Neuronal stem cell (in vitro differentiated cells): ENCODE measurements around the gene ELOVL6.

Experiments used
- DNase-seq: peaks from one replicate; pipeline ENCODE4 v3.0.0-alpha.2; 2013; ENCODE audit warnings: low spot score
- H2AFZ ChIP-seq: one replicate; pipeline ENCODE4 v1.6.1; 2013; ENCODE audit warnings: mild to moderate bottlenecking, low read length, inconsistent platforms
- H2AK5ac ChIP-seq: 2 replicates; pipeline ENCODE4 v1.6.1; 2013; ENCODE audit warnings: low read depth, mild to moderate bottlenecking, inconsistent platforms, low read length, moderate library complexity, mixed read lengths
- H2BK120ac ChIP-seq: 2 replicates; pipeline ENCODE4 v1.6.1; 2013; ENCODE audit warnings: low read depth, mild to moderate bottlenecking, inconsistent platforms, low read length, moderate library complexity, mixed read lengths
- H2BK12ac ChIP-seq: one replicate; pipeline ENCODE4 v1.6.1; 2013; ENCODE audit warnings: low read length, inconsistent platforms
- H2BK15ac ChIP-seq: 2 replicates; pipeline ENCODE4 v1.6.1; 2013; ENCODE audit warnings: mild to moderate bottlenecking, low read length, inconsistent platforms, mixed read lengths
- H2BK5ac ChIP-seq: one replicate; pipeline ENCODE4 v1.6.1; 2013; ENCODE audit warnings: inconsistent platforms, mild to moderate bottlenecking, low read length, moderate library complexity
- H3K14ac ChIP-seq: one replicate; pipeline ENCODE4 v1.6.1; 2013; ENCODE audit warnings: low read length, inconsistent platforms
- H3K18ac ChIP-seq: 2 replicates; pipeline ENCODE4 v1.6.1; 2013; ENCODE audit warnings: low read length, inconsistent platforms
- H3K23ac ChIP-seq: 2 replicates; pipeline ENCODE4 v1.6.1; 2013; ENCODE audit warnings: low read depth, mild to moderate bottlenecking, mixed read lengths, low read length, inconsistent platforms; ENCODE audit not compliant: poor library complexity
- H3K27ac ChIP-seq: replicated peaks from 3 replicates; pipeline ENCODE4 v1.5.1; 2013; ENCODE audit warnings: low read length, inconsistent platforms
- H3K27me3 ChIP-seq, 3 experiments: 2 replicates each; pipeline ENCODE4 v1.6.1; 2013; ENCODE audit warnings: low read length in 3 of 3, mild to moderate bottlenecking in 2 of 3, inconsistent platforms in 1 of 3, low read depth in 1 of 3, mixed read lengths in 1 of 3, moderate library complexity in 1 of 3; ENCODE audit not compliant: control insufficient read depth in 3 of 3, insufficient read depth in 3 of 3
- H3K36me3 ChIP-seq, 2 donors: replicated peaks in 1 of 2; 2 replicates each; pipeline ENCODE4 v1.6.1; 2013; ENCODE audit warnings: low read length in 2 of 2; ENCODE audit not compliant: control insufficient read depth in 2 of 2, insufficient read depth in 2 of 2
- H3K4ac ChIP-seq: 2 replicates; pipeline ENCODE4 v1.6.1; 2013; ENCODE audit warnings: inconsistent platforms, mild to moderate bottlenecking, low read length, moderate library complexity
- H3K4me1 ChIP-seq, 2 donors: 1 replicate in 1 of 2; 2 replicates in 1 of 2; pipeline ENCODE4 v1.6.1; 2013; ENCODE audit warnings: low read length in 2 of 2, low read depth in 1 of 2; ENCODE audit not compliant: control insufficient read depth in 2 of 2, insufficient read depth in 1 of 2
- H3K4me2 ChIP-seq: one replicate; pipeline ENCODE4 v1.6.1; 2013; ENCODE audit warnings: mild to moderate bottlenecking, low read length, inconsistent platforms; ENCODE audit not compliant: insufficient read depth, poor library complexity, severe bottlenecking
- H3K4me3 ChIP-seq, 2 donors: 2 replicates each; pipeline ENCODE4 v1.5.1; 2013; ENCODE audit warnings: low read length in 2 of 2, mild to moderate bottlenecking in 2 of 2, inconsistent platforms in 1 of 2, moderate library complexity in 1 of 2
- H3K79me1 ChIP-seq: one replicate; pipeline ENCODE4 v1.6.1; 2013; ENCODE audit warnings: low read depth, mild to moderate bottlenecking, inconsistent platforms, low read length, moderate library complexity
- H3K9ac ChIP-seq: one replicate; pipeline ENCODE4 v1.6.1; 2013; ENCODE audit warnings: mild to moderate bottlenecking, low read depth, low read length, inconsistent platforms; ENCODE audit not compliant: poor library complexity
- H3K9me3 ChIP-seq, 2 donors: replicated peaks in 1 of 2; 2 replicates each; pipeline versions ENCODE3 to v1.6.1; 2013; ENCODE audit warnings: low read length in 2 of 2, mild to moderate bottlenecking in 2 of 2, inconsistent platforms in 1 of 2, low read depth in 1 of 2, mixed read lengths in 1 of 2, moderate library complexity in 1 of 2; ENCODE audit not compliant: control insufficient read depth in 2 of 2, insufficient read depth in 1 of 2
- H4K8ac ChIP-seq: one replicate; pipeline ENCODE4 v1.6.1; 2013; ENCODE audit warnings: low read depth, mild to moderate bottlenecking, inconsistent platforms, low read length, moderate library complexity
- H4K91ac ChIP-seq: one replicate; pipeline ENCODE4 v1.6.1; 2013; ENCODE audit warnings: low read length, low read depth, mild to moderate bottlenecking, inconsistent platforms; ENCODE audit not compliant: poor library complexity
- WGBS, 2 donors: extraction: QIAGEN DNeasy Blood & Tissue Kit; methylation state at CpG; one replicate each; pipeline ENCODE4 v1.1.7; 2013; ENCODE audit warnings: missing lambda C conversion rate in 2 of 2, mixed read lengths in 1 of 2; ENCODE audit not compliant: insufficient read length in 2 of 2, insufficient replicate concordance in 1 of 2; ENCODE audit errors: extremely low coverage in 2 of 2; 5-methylcytosine and 5-hydroxymethylcytosine counted together

Gene ELOVL6

GRCh38 chr4:110108960-110109359 lies 89.5 kb downstream of the ELOVL6 start:
- H2BK12ac ChIP-seq = no peak overlapping the region
- peaks cover 0 to 4% of the 10 kb centered on the region in 2 donors for H3K4me1 ChIP-seq
- no peak overlapping the region for H2AFZ ChIP-seq
- no peak overlapping the region for H2BK120ac ChIP-seq
- H2AK5ac ChIP-seq = no peak overlapping the region
- no CpG with 5 or more reads among the region's 1 CpG for WGBS, 2 donors
- peaks cover 9 to 75% of the 10 kb centered on the region in 2 donors for H3K36me3 ChIP-seq
- H3K18ac ChIP-seq = no peak overlapping the region
- H3K4me2 ChIP-seq = no peak overlapping the region
- H3K23ac ChIP-seq = no peak overlapping the region
- no peak overlapping the region for H4K91ac ChIP-seq
- H3K27me3 ChIP-seq = no peaks in the 10 kb centered on the region
- H3K9me3 ChIP-seq = peaks cover 0 to 2% of the 10 kb centered on the region in 2 donors
- H3K4me3 ChIP-seq = no peak overlapping the region
- H3K4ac ChIP-seq = no peak overlapping the region
- H3K9ac ChIP-seq = no peak overlapping the region
- no peak for DNase-seq
- H2BK15ac ChIP-seq = no peak overlapping the region
- no peak overlapping the region for H3K27ac ChIP-seq
- no peak overlapping the region for H4K8ac ChIP-seq
- no peaks in the 10 kb centered on the region for H3K79me1 ChIP-seq
- H2BK5ac ChIP-seq = no peak overlapping the region
- H3K14ac ChIP-seq = no peak overlapping the region

DNA sequence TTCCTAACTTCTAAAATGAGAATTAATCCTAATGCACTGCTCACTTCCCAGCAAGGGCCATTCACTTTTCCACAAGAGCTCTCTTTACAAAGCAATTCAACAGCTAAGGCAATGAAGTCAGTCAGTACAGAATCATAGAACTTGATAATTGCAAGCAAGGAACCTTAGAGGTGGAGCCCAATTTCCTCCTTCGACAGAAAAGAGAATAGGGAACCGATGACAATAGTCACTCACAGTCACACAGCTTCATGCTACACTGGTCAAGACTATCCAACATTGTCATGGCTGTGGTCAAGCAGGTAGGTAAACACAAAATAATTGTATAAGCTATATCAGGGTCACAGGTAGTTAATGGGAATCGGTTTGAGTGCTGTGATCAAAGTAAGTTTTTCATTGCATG lies 90.0 kb downstream of the ELOVL6 start:
- WGBS, 2 donors = no CpG with 5 or more reads among the region's 3 CpGs

DNA sequence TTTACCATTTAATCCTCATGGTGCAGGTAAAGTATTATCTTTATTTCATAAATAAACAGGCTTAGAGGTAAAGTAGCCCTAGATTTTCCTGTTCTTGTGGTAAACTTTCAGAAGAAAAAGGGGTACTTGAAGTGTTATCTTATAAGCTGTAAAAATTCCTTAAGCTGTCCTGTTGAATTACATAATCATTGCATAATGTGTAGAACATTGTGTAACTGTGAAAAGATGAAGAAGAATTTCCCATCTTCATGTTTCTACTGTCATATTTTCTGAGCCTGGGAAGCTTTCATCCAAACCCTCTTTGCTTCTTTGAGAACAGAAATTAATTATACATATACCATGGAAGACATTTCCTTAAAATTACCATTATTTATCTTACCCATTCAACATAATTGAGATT lies 90.5 kb downstream of the ELOVL6 start:
- Histone ChIP-seq H2BK15ac (no peak overlapping the region), H3K9ac (no peak overlapping the region), H3K27ac (no peak overlapping the region), H3K9me3 (peaks cover 0 to 2% of the 10 kb centered on the region in 2 donors), H2BK120ac (no peak overlapping the region), H2BK5ac (no peak overlapping the region), H3K79me1 (no peaks in the 10 kb centered on the region), H3K14ac (no peak overlapping the region), H3K4ac (no peak overlapping the region), H4K91ac (no peak overlapping the region), H4K8ac (no peak overlapping the region), H2AFZ (no peak overlapping the region), H3K36me3 (peaks cover 9 to 78% of the 10 kb centered on the region in 2 donors), H2AK5ac (no peak overlapping the region), H3K4me3 (no peak overlapping the region), H2BK12ac (no peak overlapping the region), H3K4me2 (no peak overlapping the region), H3K18ac (no peak overlapping the region), H3K4me1 (peaks cover 0 to 4% of the 10 kb centered on the region in 2 donors), H3K23ac (no peak overlapping the region), H3K27me3 (no peaks in the 10 kb centered on the region)
- no peak for DNase-seq

More for the DNA sequence above, 90.0 kb downstream of the ELOVL6 start:
- peaks cover 9 to 75% of the 10 kb centered on the region in 2 donors for H3K36me3 ChIP-seq
- no peak overlapping the region for H2AK5ac ChIP-seq
- H3K9me3 ChIP-seq = peaks cover 0 to 2% of the 10 kb centered on the region in 2 donors
- no peak overlapping the region for H3K23ac ChIP-seq
- peaks cover 0 to 4% of the 10 kb centered on the region in 2 donors for H3K4me1 ChIP-seq
- no peak overlapping the region for H3K4me2 ChIP-seq
- no peak overlapping the region for H3K4ac ChIP-seq
- H3K9ac ChIP-seq = no peak overlapping the region
- H3K4me3 ChIP-seq = no peak overlapping the region
- no peak overlapping the region for H3K14ac ChIP-seq
- no peak overlapping the region for H2AFZ ChIP-seq
- H3K27ac ChIP-seq = no peak overlapping the region
- no peak overlapping the region for H3K18ac ChIP-seq
- no peak overlapping the region for H2BK15ac ChIP-seq
- H2BK12ac ChIP-seq = no peak overlapping the region
- H3K79me1 ChIP-seq = no peaks in the 10 kb centered on the region
- H2BK120ac ChIP-seq = no peak overlapping the region
- DNase-seq = no peak
- no peak overlapping the region for H2BK5ac ChIP-seq
- no peak overlapping the region for H4K8ac ChIP-seq
- no peaks in the 10 kb centered on the region for H3K27me3 ChIP-seq
- H4K91ac ChIP-seq = no peak overlapping the region

DNA sequence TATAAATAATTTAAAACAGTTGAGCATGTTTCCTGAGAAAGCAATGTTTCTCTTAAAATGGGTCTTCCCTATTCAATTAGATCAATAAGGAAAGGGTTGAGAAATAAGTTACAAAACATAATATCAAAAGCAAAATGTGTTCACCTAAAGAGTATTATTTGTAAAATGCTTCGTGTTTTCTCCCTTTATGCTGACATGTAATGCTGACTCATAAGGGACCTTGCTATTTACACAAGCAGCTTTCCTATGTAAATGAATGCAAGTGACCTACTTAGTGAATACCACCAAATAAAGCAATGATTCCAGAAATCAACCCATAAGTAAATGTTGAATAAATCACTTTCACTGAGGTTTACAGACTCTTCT lies 91.5 kb downstream of the ELOVL6 start:
- Histone ChIP-seq H4K8ac (no peak overlapping the region), H3K36me3 (peaks cover 6 to 77% of the 10 kb centered on the region in 2 donors), H3K4ac (no peak overlapping the region), H2AK5ac (no peak overlapping the region), H2BK15ac (no peak overlapping the region), H2BK5ac (no peak overlapping the region), H2BK120ac (no peak overlapping the region), H3K9me3 (peaks cover 0 to 2% of the 10 kb centered on the region in 2 donors), H3K4me3 (no peak overlapping the region), H2BK12ac (no peak overlapping the region), H3K27ac (no peak overlapping the region), H3K14ac (no peak overlapping the region), H3K18ac (no peak overlapping the region), H3K4me1 (peaks cover 0 to 4% of the 10 kb centered on the region in 2 donors), H3K79me1 (peaks cover 2% of the 10 kb centered on the region), H3K9ac (no peak overlapping the region), H4K91ac (no peak overlapping the region), H3K27me3 (no peaks in the 10 kb centered on the region), H2AFZ (no peak overlapping the region), H3K23ac (no peak overlapping the region), H3K4me2 (no peak overlapping the region)
- no CpG with 5 or more reads among the region's 1 CpG for WGBS, 2 donors
- no peak for DNase-seq
